ENCODE results near the gene KANK2.

KANK2 gene

DNA sequence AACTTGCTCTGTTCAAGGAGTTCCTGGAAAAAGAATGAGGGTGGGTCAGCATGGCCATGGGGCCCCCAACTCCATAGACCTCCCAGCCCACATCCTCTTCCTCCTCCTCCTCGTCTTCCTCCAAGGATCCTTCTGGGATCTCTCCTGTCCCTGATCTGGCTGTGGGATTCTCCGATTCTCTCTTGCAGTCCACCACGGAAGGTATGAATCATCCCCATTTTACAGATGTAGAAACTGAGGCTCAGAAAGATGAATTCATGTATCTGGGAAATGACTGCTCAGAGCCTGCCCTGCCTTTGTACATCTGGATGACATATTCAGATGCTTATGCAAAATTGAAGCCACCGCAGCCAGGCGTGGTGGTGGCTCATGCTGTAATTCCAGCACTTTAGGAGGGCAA is 2.2 kb upstream of the KANK2 start:
- no peak overlapping the region for H3K9ac ChIP-seq (ENCODE audit: low read length in 5 of 5)
- no peak overlapping the region for H3K4me3 ChIP-seq (ENCODE audit: low read depth in 1 of 5, low read length in 5 of 5)
- H3K27ac ChIP-seq (ENCODE audit: low read depth, low read length) = peak overlapping the region; percentile 3
- no peaks in the 10 kb centered on the region for H3K9me3 ChIP-seq (ENCODE audit: control insufficient read depth in 5 of 5, low read length in 5 of 5)
- no peaks in the 10 kb centered on the region for H3K27me3 ChIP-seq (ENCODE audit: control insufficient read depth in 5 of 5, insufficient read depth in 4 of 5, low read length in 5 of 5)
- H3K36me3 ChIP-seq (ENCODE audit: control insufficient read depth in 5 of 5, insufficient read depth in 5 of 5, low read length in 5 of 5) = peaks cover 0 to 47% (median 44%) of the 10 kb centered on the region in 5 donors
- peaks cover 4 to 61% (median 49%) of the 10 kb centered on the region in 5 donors for H3K4me1 ChIP-seq (ENCODE audit: control insufficient read depth in 5 of 5, insufficient read depth in 5 of 5, low read length in 5 of 5)

DNA sequence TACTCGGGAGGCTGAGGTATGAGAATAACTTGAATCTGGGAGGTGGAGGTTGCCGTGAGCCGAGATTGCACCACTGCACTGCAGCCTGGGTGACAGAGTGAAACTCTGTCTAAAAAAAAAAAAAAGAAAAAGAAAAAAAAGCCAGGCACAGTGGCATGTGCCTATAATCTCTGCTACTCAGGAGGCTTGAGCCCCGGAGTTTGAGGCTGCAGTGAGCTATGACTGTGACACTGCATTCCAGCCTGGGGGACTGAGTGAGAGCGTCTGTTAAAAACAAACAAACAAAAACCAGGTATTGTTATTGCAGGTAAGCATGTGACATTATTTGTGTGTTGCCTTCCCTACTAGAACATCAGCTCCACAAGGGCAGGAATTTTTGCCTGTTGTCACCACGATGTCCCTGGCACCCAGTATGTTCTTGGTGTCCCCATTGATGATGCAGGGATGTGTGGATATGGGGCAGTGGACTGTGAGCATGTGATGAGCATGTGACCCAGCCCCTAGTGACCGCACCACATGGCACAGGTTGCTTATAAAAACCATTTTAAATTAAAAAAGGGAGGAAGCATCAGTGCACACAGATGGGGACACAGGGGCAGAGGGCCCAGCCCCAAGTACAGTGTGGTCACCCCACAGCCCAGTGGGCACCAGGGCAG is 1.6 kb upstream of the KANK2 start:
- Histone ChIP-seq H3K9ac (ENCODE audit: low read length in 5 of 5) (no peak overlapping the region), H3K27me3 (ENCODE audit: control insufficient read depth in 5 of 5, insufficient read depth in 4 of 5, low read length in 5 of 5) (no peaks in the 10 kb centered on the region), H3K4me1 (ENCODE audit: control insufficient read depth in 5 of 5, insufficient read depth in 5 of 5, low read length in 5 of 5) (peaks cover 4 to 62% (median 49%) of the 10 kb centered on the region in 5 donors), H3K9me3 (ENCODE audit: control insufficient read depth in 5 of 5, low read length in 5 of 5) (no peaks in the 10 kb centered on the region), H3K36me3 (ENCODE audit: control insufficient read depth in 5 of 5, insufficient read depth in 5 of 5, low read length in 5 of 5) (peaks cover 0 to 49% (median 46%) of the 10 kb centered on the region in 5 donors), H3K27ac (ENCODE audit: low read depth, low read length) (peak overlapping the region; percentile 3), H3K4me3 (ENCODE audit: low read depth in 1 of 5, low read length in 5 of 5) (no peak overlapping the region)

DNA sequence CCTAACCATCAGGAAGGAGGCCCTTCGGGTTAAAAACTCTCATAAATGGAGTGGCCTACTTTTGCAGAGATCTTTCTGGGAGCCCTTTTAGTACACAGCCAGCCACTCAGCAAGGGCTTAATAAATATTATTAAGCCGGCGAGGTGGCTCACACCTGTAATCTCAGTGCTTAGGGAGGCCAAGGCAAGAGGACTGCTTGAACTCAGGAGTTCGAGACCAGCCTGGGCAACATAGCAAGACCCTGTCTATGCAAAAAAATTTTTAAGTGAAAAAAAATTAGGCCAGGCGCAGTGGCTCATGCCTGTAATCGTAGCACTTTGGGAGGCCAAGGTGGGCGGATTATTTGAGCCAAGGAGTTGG is 810 bp upstream of the KANK2 start:
- H3K9ac ChIP-seq (ENCODE audit: low read length in 5 of 5) = peak overlapping the region in 1 of 5 donors; percentile 26
- peaks cover 0 to 56% (median 54%) of the 10 kb centered on the region in 5 donors for H3K36me3 ChIP-seq (ENCODE audit: control insufficient read depth in 5 of 5, insufficient read depth in 5 of 5, low read length in 5 of 5)
- peaks cover 4 to 62% (median 49%) of the 10 kb centered on the region in 5 donors for H3K4me1 ChIP-seq (ENCODE audit: control insufficient read depth in 5 of 5, insufficient read depth in 5 of 5, low read length in 5 of 5)
- H3K9me3 ChIP-seq (ENCODE audit: control insufficient read depth in 5 of 5, low read length in 5 of 5) = no peaks in the 10 kb centered on the region
- H3K27ac ChIP-seq (ENCODE audit: low read depth, low read length) = peak overlapping the region; percentile 78
- H3K4me3 ChIP-seq (ENCODE audit: low read depth in 1 of 5, low read length in 5 of 5) = peak overlapping the region in 2 of 5 donors; percentile 89 to 93
- no peaks in the 10 kb centered on the region for H3K27me3 ChIP-seq (ENCODE audit: control insufficient read depth in 5 of 5, insufficient read depth in 4 of 5, low read length in 5 of 5)

DNA sequence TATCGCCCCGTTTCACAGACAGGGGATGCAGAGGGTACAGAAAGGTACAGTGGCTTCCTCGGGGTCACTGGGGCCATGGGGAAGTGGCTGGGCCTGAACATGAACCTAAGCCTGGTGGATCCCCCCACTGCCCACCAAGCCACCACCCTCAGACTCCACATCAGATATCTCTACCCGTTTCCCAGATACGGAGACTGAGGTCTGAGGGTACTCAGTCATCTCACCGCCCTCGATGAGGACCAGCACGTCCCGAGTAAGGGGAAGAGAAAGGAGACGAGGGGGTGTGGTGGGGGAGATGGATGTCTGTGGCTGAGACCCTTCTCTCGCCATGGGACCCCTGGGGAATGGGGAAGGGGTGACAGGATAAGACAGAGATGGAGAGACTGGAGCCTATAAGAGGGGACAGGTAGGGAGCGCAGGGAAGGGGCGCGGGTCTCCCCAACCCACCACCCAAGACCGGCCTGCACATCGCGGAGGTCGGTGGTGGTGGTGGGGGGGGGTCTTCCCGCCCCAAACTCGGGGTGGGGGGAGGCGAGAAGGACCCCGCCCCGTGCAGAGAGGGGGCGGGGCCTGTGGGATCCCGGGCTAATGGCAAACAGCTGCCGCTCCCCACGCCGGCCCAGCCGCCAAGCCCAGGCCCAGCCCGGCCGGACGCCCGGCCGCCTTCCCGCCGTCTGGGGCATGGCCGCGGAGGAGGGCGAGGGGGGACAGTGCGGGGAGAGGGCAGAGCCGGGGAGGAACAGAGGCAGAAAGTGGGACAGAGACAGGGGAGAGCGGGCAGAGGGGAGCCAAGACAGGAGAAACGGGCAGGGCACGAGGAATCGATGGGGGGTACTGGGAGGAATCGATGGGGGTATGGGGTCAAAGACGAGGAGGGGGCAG is 698 bp downstream of the KANK2 start:
- peak overlapping the region; percentile 78 for H3K27ac ChIP-seq (ENCODE audit: low read depth, low read length)
- H3K36me3 ChIP-seq (ENCODE audit: control insufficient read depth in 5 of 5, insufficient read depth in 5 of 5, low read length in 5 of 5) = peaks cover 0 to 52% (median 50%) of the 10 kb centered on the region in 5 donors
- H3K9ac ChIP-seq (ENCODE audit: low read length in 5 of 5) = peak overlapping the region; percentile 56 to 86 (median 80)
- H3K27me3 ChIP-seq (ENCODE audit: control insufficient read depth in 5 of 5, insufficient read depth in 4 of 5, low read length in 5 of 5) = no peaks in the 10 kb centered on the region
- H3K4me3 ChIP-seq (ENCODE audit: low read depth in 1 of 5, low read length in 5 of 5) = peak overlapping the region; percentile 89 to 94 (median 93)
- peaks cover 6 to 70% (median 62%) of the 10 kb centered on the region in 5 donors for H3K4me1 ChIP-seq (ENCODE audit: control insufficient read depth in 5 of 5, insufficient read depth in 5 of 5, low read length in 5 of 5)
- no peaks in the 10 kb centered on the region for H3K9me3 ChIP-seq (ENCODE audit: control insufficient read depth in 5 of 5, low read length in 5 of 5)

DNA sequence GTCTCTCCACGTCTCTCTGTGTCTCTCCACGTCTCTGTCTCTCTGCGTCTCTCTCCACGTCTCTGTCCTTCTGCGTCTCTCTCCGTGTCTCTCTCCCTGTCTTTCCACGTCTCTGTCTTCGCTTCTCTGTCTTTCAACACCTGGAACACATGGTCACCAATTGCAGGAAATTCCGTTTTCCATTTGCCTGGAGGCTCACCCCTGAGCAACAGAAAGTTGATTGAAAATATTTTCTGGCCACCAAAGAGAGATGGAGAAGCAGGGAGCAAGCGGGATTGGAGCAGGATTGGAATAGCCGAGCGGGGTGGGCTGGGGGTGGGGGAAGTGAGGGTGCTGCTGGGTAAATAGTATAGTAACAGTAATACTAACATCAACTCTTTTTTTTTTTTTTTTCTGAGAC is 1.7 kb downstream of the KANK2 start:
- Histone ChIP-seq H3K27ac (ENCODE audit: low read depth, low read length) (peak overlapping the region; percentile 62), H3K4me3 (ENCODE audit: low read depth in 1 of 5, low read length in 5 of 5) (peak overlapping the region; percentile 6 to 83 (median 49)), H3K9ac (ENCODE audit: low read length in 5 of 5) (peak overlapping the region in 3 of 5 donors; percentile 30 to 54 (median 45))

DNA sequence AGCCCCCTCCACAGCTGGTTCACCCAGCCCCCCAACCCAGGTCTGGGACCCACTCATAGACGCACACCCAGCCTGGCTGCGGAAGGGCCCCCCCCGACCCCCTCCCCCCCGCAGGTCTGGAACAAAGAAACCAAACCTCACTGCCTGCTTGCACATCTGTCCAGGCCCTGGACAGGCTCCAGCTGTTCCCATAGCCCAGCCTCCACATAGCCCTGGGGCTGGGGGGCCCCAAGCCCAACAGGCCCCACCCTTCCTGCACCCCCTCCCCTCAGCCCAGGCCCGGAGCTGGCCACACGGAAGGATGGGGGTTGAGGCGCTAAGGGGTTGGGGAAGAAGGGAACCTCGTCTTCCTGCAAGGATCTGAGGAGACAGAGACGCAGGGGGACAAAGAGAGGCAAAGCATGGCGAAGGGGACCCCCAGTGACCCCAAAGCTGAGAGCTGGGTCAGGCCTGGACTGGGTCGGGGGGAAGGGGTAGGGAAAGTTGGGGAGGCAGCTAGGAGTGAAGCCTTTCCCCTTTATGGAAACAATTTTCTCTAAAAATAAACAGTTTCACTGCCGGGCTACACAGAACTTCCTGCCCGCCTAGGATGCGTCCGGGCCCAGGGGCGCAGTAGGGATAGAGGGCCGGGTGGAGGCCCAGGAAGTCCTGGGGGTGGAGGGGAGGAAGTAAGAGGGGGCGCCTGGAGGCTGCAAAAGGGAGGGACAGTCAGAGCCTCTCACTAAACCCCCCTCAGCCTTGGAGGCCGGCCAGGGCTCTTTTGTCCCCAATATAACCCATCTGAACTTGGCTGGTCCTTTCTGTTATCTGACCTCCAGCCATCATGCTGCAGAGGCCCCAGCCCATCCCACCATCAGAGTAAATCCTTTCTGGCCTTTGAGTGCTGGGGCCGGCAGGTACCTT is 2.4 kb downstream of the KANK2 start:
- Histone ChIP-seq H3K36me3 (ENCODE audit: control insufficient read depth in 5 of 5, insufficient read depth in 5 of 5, low read length in 5 of 5) (peaks cover 0 to 43% (median 37%) of the 10 kb centered on the region in 5 donors), H3K4me3 (ENCODE audit: low read depth in 1 of 5, low read length in 5 of 5) (peak overlapping the region; percentile 17 to 83 (median 49)), H3K27ac (ENCODE audit: low read depth, low read length) (peak overlapping the region; percentile 62), H3K27me3 (ENCODE audit: control insufficient read depth in 5 of 5, insufficient read depth in 4 of 5, low read length in 5 of 5) (no peaks in the 10 kb centered on the region), H3K4me1 (ENCODE audit: control insufficient read depth in 5 of 5, insufficient read depth in 5 of 5, low read length in 5 of 5) (peaks cover 8 to 83% (median 73%) of the 10 kb centered on the region in 5 donors), H3K9ac (ENCODE audit: low read length in 5 of 5) (peak overlapping the region in 4 of 5 donors; percentile 21 to 71 (median 58)), H3K9me3 (ENCODE audit: control insufficient read depth in 5 of 5, low read length in 5 of 5) (no peaks in the 10 kb centered on the region)

More for the DNA sequence above, 1.7 kb downstream of the KANK2 start:
- Histone ChIP-seq H3K4me1 (ENCODE audit: control insufficient read depth in 5 of 5, insufficient read depth in 5 of 5, low read length in 5 of 5) (peaks cover 6 to 75% (median 65%) of the 10 kb centered on the region in 5 donors), H3K9me3 (ENCODE audit: control insufficient read depth in 5 of 5, low read length in 5 of 5) (no peaks in the 10 kb centered on the region), H3K27me3 (ENCODE audit: control insufficient read depth in 5 of 5, insufficient read depth in 4 of 5, low read length in 5 of 5) (no peaks in the 10 kb centered on the region), H3K36me3 (ENCODE audit: control insufficient read depth in 5 of 5, insufficient read depth in 5 of 5, low read length in 5 of 5) (peaks cover 0 to 43% (median 41%) of the 10 kb centered on the region in 5 donors)

DNA sequence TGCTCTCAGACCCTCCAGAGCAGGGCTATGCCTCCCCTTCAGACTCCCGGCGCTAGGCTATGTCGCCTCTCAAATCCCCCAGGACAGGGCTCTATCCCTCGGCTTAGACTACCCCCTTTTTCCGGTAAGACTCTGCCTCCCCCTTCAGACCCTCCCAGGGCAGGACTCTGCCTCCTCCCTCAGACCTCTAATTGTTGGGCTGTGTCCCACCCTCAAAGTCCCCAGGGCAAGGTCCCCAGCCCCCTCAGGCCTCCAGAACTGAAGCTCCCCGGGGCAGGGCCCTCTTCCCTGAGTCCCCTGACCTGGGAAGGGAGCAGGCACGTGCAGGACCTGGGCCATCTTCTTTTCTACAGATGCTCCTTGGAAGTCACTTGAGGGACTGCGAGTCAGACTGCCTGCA is 3.2 kb downstream of the KANK2 start:
- Histone ChIP-seq H3K4me3 (ENCODE audit: low read depth in 1 of 5, low read length in 5 of 5) (peak overlapping the region in 1 of 5 donors; percentile 49), H3K36me3 (ENCODE audit: control insufficient read depth in 5 of 5, insufficient read depth in 5 of 5, low read length in 5 of 5) (peaks cover 0 to 40% (median 31%) of the 10 kb centered on the region in 5 donors), H3K4me1 (ENCODE audit: control insufficient read depth in 5 of 5, insufficient read depth in 5 of 5, low read length in 5 of 5) (peaks cover 8 to 86% (median 79%) of the 10 kb centered on the region in 5 donors), H3K9me3 (ENCODE audit: control insufficient read depth in 5 of 5, low read length in 5 of 5) (no peaks in the 10 kb centered on the region), H3K27ac (ENCODE audit: low read depth, low read length) (peak overlapping the region; percentile 62), H3K27me3 (ENCODE audit: control insufficient read depth in 5 of 5, insufficient read depth in 4 of 5, low read length in 5 of 5) (no peaks in the 10 kb centered on the region), H3K9ac (ENCODE audit: low read length in 5 of 5) (peak overlapping the region in 1 of 5 donors; percentile 71)

DNA sequence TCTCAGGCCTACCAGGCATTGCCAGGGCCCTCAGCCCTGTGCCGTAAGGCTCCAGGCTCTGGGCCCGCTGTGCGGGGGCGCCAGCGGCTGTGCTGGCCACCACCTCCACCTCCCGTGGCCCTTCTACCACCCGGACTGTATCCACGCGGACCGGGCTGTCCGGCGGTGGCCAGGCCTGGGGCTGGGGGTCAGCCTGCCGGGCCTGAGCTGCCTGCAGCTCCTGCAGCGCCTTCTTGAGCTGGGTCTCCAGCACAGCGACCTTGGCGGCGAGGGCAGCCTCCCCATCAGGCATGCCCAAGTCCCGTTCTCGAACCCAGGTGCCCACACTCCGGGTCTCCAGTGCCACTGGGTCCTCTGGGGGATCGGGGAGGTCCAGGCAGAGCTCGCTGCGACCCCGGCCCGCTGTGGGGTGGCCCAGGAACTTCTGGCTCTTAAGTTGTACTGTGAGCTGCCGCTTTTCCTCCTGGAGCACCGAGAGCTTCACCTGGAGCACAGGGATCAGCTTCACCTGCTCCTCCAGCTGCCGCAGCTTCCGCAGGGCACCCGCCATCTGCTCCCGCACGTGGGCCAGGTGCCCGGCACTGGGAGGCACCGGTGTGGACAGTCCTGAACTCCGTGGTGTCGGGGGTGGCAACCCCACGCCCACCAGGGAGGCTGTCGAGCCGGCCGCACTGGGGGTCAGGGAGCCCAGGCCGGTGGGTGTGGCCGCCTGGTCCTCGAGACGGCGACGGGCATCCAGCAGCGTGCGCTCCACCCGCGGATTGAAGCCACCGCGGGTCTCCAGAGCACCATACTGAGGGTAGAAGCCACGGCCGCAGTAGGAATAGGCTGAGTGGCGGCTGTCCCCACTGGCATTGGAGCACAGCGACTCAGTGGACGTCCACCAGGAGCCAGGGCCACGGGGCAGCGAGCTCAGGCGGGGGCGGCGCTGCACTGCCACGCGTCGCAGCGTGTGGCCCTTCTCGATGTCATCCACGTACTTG is 4.1 kb downstream of the KANK2 start:
- Histone ChIP-seq H3K9me3 (ENCODE audit: control insufficient read depth in 5 of 5, low read length in 5 of 5) (no peaks in the 10 kb centered on the region), H3K4me1 (ENCODE audit: control insufficient read depth in 5 of 5, insufficient read depth in 5 of 5, low read length in 5 of 5) (peaks cover 8 to 80% (median 76%) of the 10 kb centered on the region in 5 donors), H3K27me3 (ENCODE audit: control insufficient read depth in 5 of 5, insufficient read depth in 4 of 5, low read length in 5 of 5) (no peaks in the 10 kb centered on the region), H3K9ac (ENCODE audit: low read length in 5 of 5) (peak overlapping the region in 1 of 5 donors; percentile 71), H3K4me3 (ENCODE audit: low read depth in 1 of 5, low read length in 5 of 5) (no peak overlapping the region), H3K36me3 (ENCODE audit: control insufficient read depth in 5 of 5, insufficient read depth in 5 of 5, low read length in 5 of 5) (peaks cover 0 to 43% (median 30%) of the 10 kb centered on the region in 5 donors), H3K27ac (ENCODE audit: low read depth, low read length) (peak overlapping the region; percentile 81)

Measured in subcutaneous abdominal adipose tissue (tissue), 5 donors.